ENCODE results near the gene C10orf71.

Gene C10orf71

DNA sequence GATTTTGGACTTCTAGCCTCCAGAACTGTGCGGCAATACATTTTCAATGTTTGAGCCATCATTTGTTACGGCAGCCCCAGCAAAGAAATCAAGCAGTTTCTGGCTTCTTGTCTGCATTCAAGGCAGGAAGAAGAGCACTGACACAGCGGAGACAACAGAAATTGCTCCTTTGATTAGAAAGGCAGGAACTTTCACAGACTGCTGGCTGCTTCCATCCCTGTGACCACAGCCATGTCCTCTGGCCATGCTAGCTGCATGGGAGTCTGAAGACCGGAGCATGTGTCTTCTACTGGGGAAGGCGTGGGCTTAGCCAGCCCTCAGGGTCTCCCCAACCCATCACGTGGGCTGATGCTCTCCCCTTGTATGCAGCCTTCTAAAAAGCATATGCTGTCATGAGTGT lies 19.1 kb downstream of the C10orf71 start:
- DNase-seq (ENCODE audit: low read depth): no peak
- H3K4me3 ChIP-seq (ENCODE audit: low read depth, low read length): no peak overlapping the region
- TF ChIP-seq, protein P1, sequence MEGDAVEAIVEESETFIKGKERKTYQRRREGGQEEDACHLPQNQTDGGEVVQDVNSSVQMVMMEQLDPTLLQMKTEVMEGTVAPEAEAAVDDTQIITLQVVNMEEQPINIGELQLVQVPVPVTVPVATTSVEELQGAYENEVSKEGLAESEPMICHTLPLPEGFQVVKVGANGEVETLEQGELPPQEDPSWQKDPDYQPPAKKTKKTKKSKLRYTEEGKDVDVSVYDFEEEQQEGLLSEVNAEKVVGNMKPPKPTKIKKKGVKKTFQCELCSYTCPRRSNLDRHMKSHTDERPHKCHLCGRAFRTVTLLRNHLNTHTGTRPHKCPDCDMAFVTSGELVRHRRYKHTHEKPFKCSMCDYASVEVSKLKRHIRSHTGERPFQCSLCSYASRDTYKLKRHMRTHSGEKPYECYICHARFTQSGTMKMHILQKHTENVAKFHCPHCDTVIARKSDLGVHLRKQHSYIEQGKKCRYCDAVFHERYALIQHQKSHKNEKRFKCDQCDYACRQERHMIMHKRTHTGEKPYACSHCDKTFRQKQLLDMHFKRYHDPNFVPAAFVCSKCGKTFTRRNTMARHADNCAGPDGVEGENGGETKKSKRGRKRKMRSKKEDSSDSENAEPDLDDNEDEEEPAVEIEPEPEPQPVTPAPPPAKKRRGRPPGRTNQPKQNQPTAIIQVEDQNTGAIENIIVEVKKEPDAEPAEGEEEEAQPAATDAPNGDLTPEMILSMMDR (IDR thresholded peaks at IDR 0.05; ENCODE audit: insufficient read depth, low read depth, low read length, missing control alignments): no peak

DNA sequence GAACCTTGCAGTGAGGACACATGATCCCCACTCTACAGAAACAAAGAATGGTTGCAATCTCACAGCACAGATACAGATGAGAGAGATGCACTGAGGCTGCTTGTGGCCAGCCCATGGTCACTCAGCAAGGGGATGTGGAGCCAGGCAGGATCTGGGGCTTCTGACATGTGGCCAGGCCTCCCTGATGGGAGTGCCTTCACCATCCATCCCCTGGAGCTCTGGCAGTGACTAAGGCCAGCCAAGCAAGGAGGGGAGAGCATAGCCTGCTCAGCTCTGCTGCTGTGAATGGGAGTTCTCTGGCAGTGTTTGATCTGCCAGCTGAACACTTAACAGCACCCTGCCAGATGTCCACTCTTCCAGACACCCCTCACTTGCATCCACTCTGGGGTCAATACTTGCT lies 19.8 kb downstream of the C10orf71 start:
- TF ChIP-seq, protein P1 (IDR thresholded peaks at IDR 0.05; ENCODE audit: insufficient read depth, low read depth, low read length, missing control alignments): no peak

DNA sequence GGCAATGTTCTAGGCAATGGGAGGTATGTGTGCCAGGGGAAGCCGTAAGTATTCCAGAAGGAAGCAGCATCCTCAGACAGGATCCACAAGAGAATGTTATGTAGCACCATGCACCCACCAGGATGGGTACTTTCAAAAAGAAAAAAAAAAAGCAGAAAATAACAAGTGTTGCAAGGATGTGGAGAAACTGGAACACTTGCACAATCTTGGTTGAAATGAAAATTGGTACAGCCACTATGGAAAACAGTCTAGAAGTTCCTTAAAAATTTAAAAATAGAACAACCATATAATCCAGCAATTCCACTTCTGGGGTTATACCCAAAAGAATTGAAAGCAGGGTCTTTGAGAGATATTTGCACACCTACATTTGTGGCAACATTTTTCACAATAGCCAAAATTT lies 20.2 kb downstream of the C10orf71 start:
- no peak overlapping the region for H3K4me3 ChIP-seq (ENCODE audit: low read depth, low read length)
- TF ChIP-seq, protein P1 (IDR thresholded peaks at IDR 0.05; ENCODE audit: insufficient read depth, low read depth, low read length, missing control alignments): no peak
- DNase-seq (ENCODE audit: low read depth): no peak

More for the DNA sequence above, 19.8 kb downstream of the C10orf71 start:
- no peak overlapping the region for H3K4me3 ChIP-seq (ENCODE audit: low read depth, low read length)
- no peak for DNase-seq (ENCODE audit: low read depth)

DNA sequence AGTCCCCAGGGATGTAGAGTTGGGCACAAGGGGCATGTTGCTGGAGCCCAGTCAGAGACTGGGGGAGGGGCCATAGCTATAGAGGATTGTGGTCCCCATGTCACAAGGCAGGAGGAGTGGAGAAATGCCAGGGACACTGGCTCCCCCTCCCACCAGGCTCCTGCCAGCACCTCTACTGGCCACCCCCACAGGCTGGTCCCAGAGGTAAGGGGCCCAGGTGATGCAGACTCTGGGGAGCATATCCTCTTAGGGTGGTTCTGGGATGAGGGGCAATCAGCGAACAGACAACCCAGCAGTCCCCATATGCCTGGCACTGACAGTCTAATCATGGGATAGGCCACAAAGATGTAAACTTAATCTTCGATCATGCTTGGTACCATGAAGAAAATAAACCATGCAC lies 21.2 kb downstream of the C10orf71 start:
- no peak overlapping the region for H3K4me3 ChIP-seq (ENCODE audit: low read depth, low read length)
- no peak for DNase-seq (ENCODE audit: low read depth)
- TF ChIP-seq, protein P1 (IDR thresholded peaks at IDR 0.05; ENCODE audit: insufficient read depth, low read depth, low read length, missing control alignments): no peak

DNA sequence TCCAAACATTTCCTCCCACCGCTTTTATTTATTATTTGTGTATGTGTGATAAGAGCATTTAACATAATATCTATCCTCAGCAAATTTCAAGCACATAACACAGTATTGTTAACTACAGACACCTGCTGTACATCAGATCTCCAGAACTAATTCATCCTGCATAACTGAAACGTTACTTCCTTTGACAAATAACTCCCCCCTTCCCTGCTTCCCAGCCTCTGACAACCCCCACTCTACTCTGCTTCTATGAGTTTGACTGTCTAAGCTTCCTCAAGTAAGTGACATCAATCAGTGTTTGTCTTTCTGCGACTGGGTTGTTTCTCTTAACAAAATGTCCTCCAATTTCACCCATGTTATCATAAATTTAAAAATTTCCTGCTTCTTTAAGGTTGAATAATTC lies 22.1 kb downstream of the C10orf71 start:
- TF ChIP-seq, protein P1 (IDR thresholded peaks at IDR 0.05; ENCODE audit: insufficient read depth, low read depth, low read length, missing control alignments): no peak
- H3K4me3 ChIP-seq (ENCODE audit: low read depth, low read length): no peak overlapping the region
- no peak for DNase-seq (ENCODE audit: low read depth)

DNA sequence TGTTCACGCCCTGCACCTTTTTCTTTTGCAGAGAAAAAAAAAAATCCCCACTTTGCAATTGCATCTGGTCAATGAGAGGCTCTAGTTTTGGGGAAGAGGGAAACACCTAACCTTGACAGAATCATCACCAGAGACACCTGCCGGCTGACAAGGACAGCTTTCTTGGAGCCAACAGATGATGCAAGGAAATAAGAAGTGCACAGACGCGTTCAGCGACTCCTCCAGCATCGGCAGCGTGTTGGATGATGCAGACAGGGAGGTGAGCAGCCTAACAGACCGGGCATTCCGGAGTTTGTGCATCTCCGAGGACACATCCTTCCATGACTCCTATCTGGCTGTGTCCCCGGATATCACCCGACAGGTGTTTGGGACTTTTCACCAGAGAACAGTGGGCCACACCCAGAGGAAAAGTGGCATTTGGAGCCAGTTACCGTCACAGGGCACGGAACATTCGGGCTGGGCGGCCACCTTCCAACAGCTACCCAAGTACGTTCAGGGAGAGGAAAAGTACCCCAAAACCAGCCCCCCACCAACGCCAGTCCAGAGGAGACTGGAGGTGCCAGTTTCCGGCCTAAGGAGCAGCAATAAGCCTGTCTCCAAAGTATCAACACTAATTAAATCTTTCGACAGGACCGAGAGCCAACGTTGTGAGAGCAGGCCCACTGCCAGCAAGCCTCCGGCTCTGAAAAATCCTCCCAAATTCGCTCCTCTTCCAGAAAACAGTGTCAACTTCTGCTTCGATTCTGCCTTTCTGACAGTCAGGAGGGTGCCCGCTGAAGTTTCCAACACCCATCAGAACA lies 23.6 kb downstream of the C10orf71 start:
- no peak for DNase-seq (ENCODE audit: low read depth)
- TF ChIP-seq, protein P1 (IDR thresholded peaks at IDR 0.05; ENCODE audit: insufficient read depth, low read depth, low read length, missing control alignments): no peak
- no peak overlapping the region for H3K4me3 ChIP-seq (ENCODE audit: low read depth, low read length)

Measured in GM12865 (cell line).